CD8-positive, alpha-beta memory T cell (primary cell): ENCODE results near the gene TMEM63B. TPM values are rescaled to one million over a fixed set of nuclear protein-coding genes. Genes with fewer than 3 reads are reported as not detected.
"Not testable (repeated sequence)": the region's sequence is repeated elsewhere in the genome, so short reads cannot be mapped to it uniquely, and the experiment has no call there.

Source experiments
- CTCF ChIA-PET: fragments of 350-600 bp; sonication (Branson Sonifier 250); formaldehyde crosslinking; loops from one replicate; lab custom pipeline; 2021; ENCODE audit warnings: antibody characterized with exemption; lab: Charles Lee
- POLR2A ChIA-PET: fragments of 350-600 bp; sonication (Branson Sonifier 250); formaldehyde crosslinking; loops from one replicate; lab custom pipeline; 2021; ENCODE audit warnings: antibody characterized with exemption; lab: Charles Lee
- DNase-seq, 5 donors: peaks; one replicate each; pipeline versions ENCODE4 v3.0.0 to v3.0.0-alpha.2; 2020 to 2022; ENCODE audit warnings: mixed read lengths in 1 of 5
- H3K27ac ChIP-seq: one replicate; pipeline ENCODE4 v1.7.0; 2013; ENCODE audit warnings: low read depth, mild to moderate bottlenecking, low read length, moderate library complexity
- H3K27me3 ChIP-seq: 2 replicates; pipeline ENCODE4 v1.7.0; 2013; ENCODE audit warnings: low read length, mild to moderate bottlenecking; ENCODE audit not compliant: insufficient read depth, poor library complexity, severe bottlenecking
- H3K36me3 ChIP-seq: 2 replicates; pipeline ENCODE4 v1.7.0; 2013; ENCODE audit warnings: mild to moderate bottlenecking, low read length, moderate library complexity; ENCODE audit not compliant: insufficient read depth
- H3K4me1 ChIP-seq: 2 replicates; pipeline ENCODE4 v1.7.0; 2013; ENCODE audit warnings: mild to moderate bottlenecking, low read length, moderate library complexity; ENCODE audit not compliant: insufficient read depth
- H3K4me3 ChIP-seq: 2 replicates; pipeline ENCODE4 v1.7.0; 2013; ENCODE audit warnings: mild to moderate bottlenecking, low read length
- H3K9me3 ChIP-seq: 2 replicates; pipeline ENCODE4 v1.7.0; 2013; ENCODE audit warnings: mild to moderate bottlenecking, low read length
- H3K27ac Mint-ChIP-seq, 8 donors: one replicate each; pipeline ENCODE4 v1.8.0; 2020 to 2021; ENCODE audit warnings: mixed read lengths in 8 of 8, mild to moderate bottlenecking in 6 of 8, inconsistent platforms in 3 of 8, moderate library complexity in 3 of 8
- H3K27me3 Mint-ChIP-seq, 2 donors: one replicate each; pipeline ENCODE4 v1.8.0; 2020 to 2021; ENCODE audit warnings: mixed read lengths in 2 of 2, mild to moderate bottlenecking in 1 of 2, moderate library complexity in 1 of 2
- H3K36me3 Mint-ChIP-seq, 3 donors: one replicate each; pipeline ENCODE4 v1.8.0; 2020 to 2021; ENCODE audit warnings: mixed read lengths in 3 of 3, inconsistent platforms in 1 of 3, mild to moderate bottlenecking in 1 of 3
- H3K4me1 Mint-ChIP-seq, 3 donors: one replicate each; pipeline ENCODE4 v1.8.0; 2020 to 2021; ENCODE audit warnings: mixed read lengths in 3 of 3, inconsistent platforms in 1 of 3, mild to moderate bottlenecking in 1 of 3
- H3K4me3 Mint-ChIP-seq, 7 donors: one replicate each; pipeline ENCODE4 v1.8.0; 2020 to 2021; ENCODE audit warnings: mixed read lengths in 7 of 7, mild to moderate bottlenecking in 6 of 7, moderate library complexity in 4 of 7, inconsistent platforms in 2 of 7
- H3K9me3 Mint-ChIP-seq, 5 donors: one replicate each; pipeline ENCODE4 v1.8.0; 2020 to 2022; ENCODE audit warnings: mixed read lengths in 5 of 5, mild to moderate bottlenecking in 3 of 5, moderate library complexity in 2 of 5, inconsistent platforms in 1 of 5
- polyA plus RNA-seq: library from polyadenylated mRNA; unstranded; fragments of 300-500 nt; fragmentation: Illumina TruSeq; gene quantifications from one replicate; pipeline ENCODE4 v1.2.3, GENCODE V29; 2021
- total RNA-seq, 2 experiments: library from RNA; stranded (reverse); gene quantifications; one replicate each; pipeline ENCODE4 v1.2.3, GENCODE V29; 2021

The TMEM63B gene
- total and polyA plus RNA-seq, 3 experiments from 2014 or later = 1.9 to 20.3 (median 18.4) TPM

DNA sequence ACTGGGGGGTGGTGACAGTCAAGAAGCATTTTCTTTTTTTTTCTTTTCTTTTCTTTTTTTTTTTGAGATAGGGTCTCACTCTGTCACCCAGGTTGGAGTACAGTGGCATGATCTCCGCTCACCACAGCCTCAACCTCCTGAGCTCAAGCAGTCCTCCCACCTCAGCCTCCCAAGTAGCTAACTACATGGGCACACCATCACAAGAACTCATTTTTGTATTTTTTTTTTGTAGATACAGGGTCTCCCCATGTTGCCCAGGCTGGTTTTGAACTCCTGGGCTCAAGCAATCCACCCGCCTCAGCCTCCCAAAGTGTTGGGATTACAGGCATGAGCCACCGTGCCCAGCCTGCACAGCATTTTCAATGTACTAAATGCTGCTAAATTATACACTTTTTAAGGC is 36.0 kb upstream of the TMEM63B start:
- H3K9me3 ChIP-seq = not testable (repeated sequence)

DNA sequence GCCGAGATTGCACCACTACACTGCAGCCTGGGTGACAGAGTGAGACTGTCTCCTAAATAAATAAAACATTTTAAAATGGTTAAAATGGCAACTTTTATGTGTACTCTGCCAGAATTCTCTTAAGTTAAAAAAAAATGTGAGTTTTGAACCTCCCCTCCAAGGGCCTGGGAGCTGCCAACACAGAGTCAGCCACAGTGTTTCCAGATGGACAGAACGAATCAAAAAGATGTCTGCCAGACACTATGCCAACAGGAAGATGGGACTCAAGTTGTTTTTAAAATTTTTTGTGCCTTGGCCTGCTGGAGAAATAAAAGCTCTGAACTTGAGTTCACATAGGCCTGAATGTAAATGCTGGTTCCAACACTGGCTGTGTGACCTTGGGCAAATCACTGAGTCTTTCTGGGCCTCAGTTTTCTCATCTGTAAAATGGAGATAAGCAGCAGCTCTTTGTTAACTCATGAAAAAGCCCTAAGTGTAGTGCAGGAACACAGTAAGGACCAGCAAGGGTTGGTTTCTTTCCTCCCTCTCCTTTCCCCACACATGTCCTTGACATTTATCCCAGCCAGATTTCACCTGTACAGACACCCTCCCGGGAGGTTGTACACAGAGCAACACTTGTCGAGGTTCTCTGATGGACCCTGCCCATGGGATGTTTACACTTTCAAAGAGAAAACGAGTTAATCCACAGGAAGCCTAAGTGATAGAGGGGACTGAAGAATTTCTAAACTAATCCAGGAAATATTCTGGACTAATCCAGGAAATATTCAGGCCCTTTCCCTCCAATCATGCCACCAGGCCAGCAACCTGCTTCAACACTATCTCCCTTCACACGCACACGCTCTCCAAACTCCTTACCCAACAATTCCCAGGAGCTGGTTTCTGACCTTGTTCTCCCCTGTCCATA is 35.1 kb upstream of the TMEM63B start:
- ChIA-PET POLR2A (no interaction called here), CTCF (interaction anchor here (1.0 to 1.4 kb wide), 2 partner anchors 18 to 63 kb away, joined by 3 to 4 read pairs; no protein-coding TSS in a partner anchor)
- H3K9me3 Mint-ChIP-seq = no peaks in the 10 kb centered on the region
- no peaks in the 10 kb centered on the region for H3K27me3 ChIP-seq
- H3K9me3 ChIP-seq = no peaks in the 10 kb centered on the region
- H3K4me1 Mint-ChIP-seq = peaks cover 0 to 3% (median 2%) of the 10 kb centered on the region in 3 donors
- no peak overlapping the region for H3K4me3 Mint-ChIP-seq
- H3K27ac ChIP-seq = no peak overlapping the region
- H3K4me3 ChIP-seq = no peak overlapping the region
- peaks cover 0 to 19% (median 9%) of the 10 kb centered on the region in 3 donors for H3K36me3 Mint-ChIP-seq
- DNase-seq = no peak
- H3K27ac Mint-ChIP-seq = peak overlapping the region in 2 of 8 donors; percentile 27 to 84
- H3K27me3 Mint-ChIP-seq = no peaks in the 10 kb centered on the region
- H3K36me3 ChIP-seq = no peaks in the 10 kb centered on the region
- no peaks in the 10 kb centered on the region for H3K4me1 ChIP-seq

More for the DNA sequence above, 36.0 kb upstream of the TMEM63B start:
- H3K27me3 Mint-ChIP-seq, DNase-seq, H3K4me1 Mint-ChIP-seq, H3K4me3 Mint-ChIP-seq, H3K27ac Mint-ChIP-seq, H3K4me3 ChIP-seq, H3K27me3 ChIP-seq, POLR2A ChIA-PET, H3K36me3 ChIP-seq, H3K27ac ChIP-seq, H3K9me3 Mint-ChIP-seq, H3K4me1 ChIP-seq: not testable (repeated sequence)
- H3K36me3 Mint-ChIP-seq = peaks cover 0 to 19% (median 9%) of the 10 kb centered on the region in 3 donors
- CTCF ChIA-PET = interaction anchor here (1.4 kb wide), 1 partner anchor 17 kb away, joined by 4 read pairs; no protein-coding TSS in a partner anchor

DNA sequence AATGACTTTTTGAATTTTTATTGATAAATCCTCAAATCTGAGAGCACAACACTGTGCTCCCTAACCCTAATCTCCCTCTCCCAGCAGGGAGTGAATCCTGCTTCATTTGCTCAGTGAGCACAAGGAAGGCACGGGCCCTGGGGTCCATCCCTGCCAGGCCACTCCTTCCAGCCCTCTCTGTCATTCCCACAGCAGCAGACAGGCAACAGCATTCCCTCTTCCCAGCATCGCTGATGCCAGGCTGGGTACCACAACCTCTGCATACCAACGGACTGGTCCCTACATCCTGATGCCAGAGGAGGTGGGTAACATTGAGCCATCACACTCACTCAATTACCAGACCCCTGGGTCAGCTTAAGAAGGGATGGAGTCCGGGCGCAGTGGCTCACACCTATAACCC is 34.3 kb upstream of the TMEM63B start:
- Mint-ChIP-seq H3K4me1 (peaks cover 0 to 3% (median 2%) of the 10 kb centered on the region in 3 donors), H3K4me3 (no peak overlapping the region), H3K27me3 (no peaks in the 10 kb centered on the region), H3K9me3 (no peaks in the 10 kb centered on the region), H3K36me3 (peaks cover 0 to 19% (median 9%) of the 10 kb centered on the region in 3 donors), H3K27ac (peak overlapping the region in 1 of 8 donors; percentile 84)
- no peaks in the 10 kb centered on the region for H3K36me3 ChIP-seq
- no peak overlapping the region for H3K27ac ChIP-seq
- H3K9me3 ChIP-seq = no peaks in the 10 kb centered on the region
- CTCF ChIA-PET = interaction anchor here (1.0 kb wide), 1 partner anchor 62 kb away, joined by 3 read pairs; no protein-coding TSS in a partner anchor
- POLR2A ChIA-PET = no interaction called here
- DNase-seq = no peak
- H3K4me1 ChIP-seq = no peaks in the 10 kb centered on the region
- no peaks in the 10 kb centered on the region for H3K27me3 ChIP-seq
- no peak overlapping the region for H3K4me3 ChIP-seq

DNA sequence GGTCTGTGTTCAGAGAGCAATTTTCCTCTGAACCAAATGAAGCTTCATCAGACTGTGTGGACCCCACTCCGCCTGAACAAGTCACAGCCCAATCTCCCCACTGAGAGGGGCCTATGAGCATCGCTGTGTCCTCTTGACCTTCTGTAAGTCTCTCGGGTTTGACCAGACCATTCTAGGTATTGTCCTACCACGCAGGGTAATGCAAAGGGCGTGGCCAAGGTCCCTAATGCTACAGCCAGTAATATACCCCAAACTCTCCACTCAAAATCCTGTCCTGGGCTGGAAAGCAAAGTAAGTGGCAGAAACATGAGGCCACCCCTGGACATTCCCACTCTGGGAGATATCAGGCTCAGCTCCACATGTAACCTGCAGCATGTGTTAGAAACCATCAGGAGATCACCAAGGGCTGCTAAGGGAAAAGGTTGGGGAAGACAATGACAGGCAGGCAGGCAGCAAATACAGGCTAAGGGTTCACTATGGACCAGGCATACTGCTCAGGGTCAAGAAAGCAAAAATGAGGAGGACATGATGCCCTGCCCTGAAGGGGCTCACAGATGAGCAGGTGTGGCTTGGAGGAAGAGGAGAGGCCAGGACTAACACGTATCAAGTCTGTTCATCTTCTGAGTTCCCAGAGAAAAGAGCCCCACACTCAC is 33.5 kb upstream of the TMEM63B start:
- H3K4me3 Mint-ChIP-seq = no peak overlapping the region
- CTCF ChIA-PET = no interaction called here
- H3K27ac Mint-ChIP-seq = peak overlapping the region in 3 of 8 donors; percentile 9 to 37 (median 12)
- Histone ChIP-seq H3K27ac (no peak overlapping the region), H3K36me3 (no peaks in the 10 kb centered on the region), H3K9me3 (no peaks in the 10 kb centered on the region), H3K4me3 (no peak overlapping the region), H3K4me1 (no peaks in the 10 kb centered on the region), H3K27me3 (no peaks in the 10 kb centered on the region)
- peaks cover 0 to 19% (median 9%) of the 10 kb centered on the region in 3 donors for H3K36me3 Mint-ChIP-seq
- no peaks in the 10 kb centered on the region for H3K9me3 Mint-ChIP-seq
- H3K27me3 Mint-ChIP-seq = no peaks in the 10 kb centered on the region
- POLR2A ChIA-PET = interaction anchor here (0.6 kb wide), 1 partner anchor 36 kb away, joined by 3 read pairs; no protein-coding TSS in a partner anchor
- peaks cover 0 to 3% (median 2%) of the 10 kb centered on the region in 3 donors for H3K4me1 Mint-ChIP-seq
- DNase-seq = no peak

DNA sequence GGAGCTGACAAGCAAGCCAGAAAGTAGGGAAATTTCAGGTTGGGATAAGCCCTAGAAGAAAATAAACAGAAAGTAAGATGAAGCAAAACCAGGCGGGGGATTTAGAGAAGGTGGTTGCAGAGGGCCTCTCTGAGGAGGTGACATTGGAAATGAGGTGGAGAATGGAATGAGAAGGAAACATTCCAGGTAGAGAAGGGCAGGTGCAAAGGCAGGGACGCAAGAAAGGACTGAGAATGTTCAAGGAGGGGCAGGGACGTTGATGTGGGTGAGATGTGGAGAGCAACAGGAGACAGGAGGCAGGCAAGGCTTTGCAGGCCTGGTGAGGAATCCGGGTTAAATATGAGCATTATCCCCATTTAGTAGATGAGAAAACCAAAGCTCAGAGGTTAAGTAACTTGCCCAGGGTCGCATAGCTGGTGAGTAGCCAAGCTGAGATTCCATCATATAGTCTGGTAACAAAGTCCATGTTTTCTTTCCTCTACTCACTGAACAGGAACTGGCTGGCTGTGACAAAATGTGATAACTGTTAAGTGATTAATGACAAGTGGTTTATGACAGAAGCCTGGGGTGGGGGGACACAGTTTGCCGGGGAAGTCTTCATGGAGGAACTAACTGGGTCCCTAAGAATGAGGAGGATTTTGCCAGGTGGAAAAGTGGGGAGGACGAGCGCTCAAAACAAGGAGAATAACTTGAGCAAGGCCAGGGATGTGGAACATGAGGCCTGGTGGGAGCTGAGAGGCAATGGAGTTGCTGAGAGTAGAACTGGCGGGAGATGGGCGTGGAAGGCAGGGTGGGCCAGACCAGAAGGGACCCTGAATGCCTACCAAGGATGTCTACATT is 32.7 kb upstream of the TMEM63B start:
- Histone ChIP-seq H3K4me1 (no peaks in the 10 kb centered on the region), H3K4me3 (no peak overlapping the region), H3K9me3 (no peaks in the 10 kb centered on the region), H3K27ac (no peak overlapping the region), H3K27me3 (no peaks in the 10 kb centered on the region), H3K36me3 (no peaks in the 10 kb centered on the region)
- ChIA-PET CTCF (interaction anchor here (1.0 to 1.6 kb wide), 4 partner anchors 20 to 59 kb away, joined by 5 to 9 read pairs (median 6); no protein-coding TSS in a partner anchor), POLR2A (no interaction called here)
- no peak for DNase-seq
- H3K27me3 Mint-ChIP-seq = no peaks in the 10 kb centered on the region
- H3K27ac Mint-ChIP-seq = peak overlapping the region in 3 of 8 donors; percentile 15 to 67 (median 37)
- peaks cover 0 to 3% (median 2%) of the 10 kb centered on the region in 3 donors for H3K4me1 Mint-ChIP-seq
- peaks cover 0 to 19% (median 9%) of the 10 kb centered on the region in 3 donors for H3K36me3 Mint-ChIP-seq
- H3K4me3 Mint-ChIP-seq = no peak overlapping the region
- H3K9me3 Mint-ChIP-seq = no peaks in the 10 kb centered on the region

DNA sequence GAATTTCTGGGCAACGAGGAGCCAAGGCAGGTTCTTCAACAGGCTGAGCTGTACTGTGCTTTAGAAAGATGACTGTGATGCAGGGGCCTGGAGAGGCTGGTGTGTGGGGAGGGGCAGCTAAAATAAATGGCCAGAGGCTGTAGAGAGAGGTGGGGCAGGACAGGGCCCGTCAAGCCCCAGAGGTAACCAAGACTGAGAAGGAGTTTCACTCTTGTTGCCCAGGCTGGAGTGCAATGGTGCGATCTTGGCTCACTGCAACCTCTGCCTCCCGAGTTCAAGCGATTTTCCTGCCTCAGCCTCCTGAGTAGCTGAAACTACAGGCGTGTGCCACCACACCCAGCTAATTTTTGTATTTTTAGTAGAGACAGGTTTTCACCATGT is 32.1 kb upstream of the TMEM63B start:
- H3K36me3 Mint-ChIP-seq = peaks cover 0 to 22% (median 9%) of the 10 kb centered on the region in 3 donors
- H3K27me3 ChIP-seq, POLR2A ChIA-PET, H3K9me3 ChIP-seq, H3K4me1 Mint-ChIP-seq, H3K4me3 ChIP-seq, DNase-seq, H3K36me3 ChIP-seq, H3K4me1 ChIP-seq, H3K4me3 Mint-ChIP-seq, H3K27ac Mint-ChIP-seq, H3K27ac ChIP-seq, H3K27me3 Mint-ChIP-seq, H3K9me3 Mint-ChIP-seq: not testable (repeated sequence)
- CTCF ChIA-PET = interaction anchor here (1.0 to 1.6 kb wide), 5 partner anchors 10 to 58 kb away, joined by 5 to 9 read pairs (median 7); no protein-coding TSS in a partner anchor

DNA sequence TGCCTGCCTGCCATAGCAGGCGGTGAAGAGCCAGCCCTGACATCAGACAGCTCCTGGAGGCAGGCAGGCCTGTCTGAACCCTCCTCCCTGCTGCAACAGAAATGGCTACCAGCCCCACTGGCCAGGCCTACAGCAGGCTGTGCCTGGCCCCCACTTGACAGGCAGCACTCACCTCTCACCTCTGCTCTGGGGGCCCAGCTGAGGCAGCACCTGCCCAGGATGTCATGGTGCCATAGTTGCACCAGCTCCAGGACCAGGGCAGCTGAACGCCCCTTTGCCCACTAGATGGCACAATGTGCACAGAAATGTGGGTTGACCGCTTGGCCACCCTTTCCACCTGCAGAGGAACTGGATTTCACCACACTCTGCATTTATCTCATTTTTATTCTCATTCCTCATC is 30.7 kb upstream of the TMEM63B start:
- H3K36me3 Mint-ChIP-seq = peaks cover 0 to 23% (median 9%) of the 10 kb centered on the region in 3 donors
- peak overlapping the region in 3 of 8 donors; percentile 2 to 56 (median 28) for H3K27ac Mint-ChIP-seq

More for the DNA sequence above, 30.7 kb upstream of the TMEM63B start:
- peaks cover 3 to 4% (median 3%) of the 10 kb centered on the region in 3 donors for H3K4me1 Mint-ChIP-seq
- Histone ChIP-seq H3K27me3 (no peaks in the 10 kb centered on the region), H3K27ac (no peak overlapping the region), H3K4me3 (no peak overlapping the region), H3K9me3 (no peaks in the 10 kb centered on the region), H3K36me3 (no peaks in the 10 kb centered on the region), H3K4me1 (no peaks in the 10 kb centered on the region)
- DNase-seq = peak; percentile 55 to 82 (median 65)
- peak overlapping the region in 1 of 7 donors; percentile 15 for H3K4me3 Mint-ChIP-seq
- ChIA-PET POLR2A (no interaction called here), CTCF (interaction anchor here (0.6 to 2.7 kb wide), 17 partner anchors 11 to 168 kb away, joined by 3 to 33 read pairs (median 4); no protein-coding TSS in a partner anchor)
- peaks cover 0 to under 1% of the 10 kb centered on the region in 2 donors for H3K27me3 Mint-ChIP-seq
- no peaks in the 10 kb centered on the region for H3K9me3 Mint-ChIP-seq
